Muscle of leg (tissue), 11 donors: Measurements from ENCODE around the gene TAS1R1. TPM values are rescaled to one million over a fixed set of nuclear protein-coding genes. Genes with fewer than 3 reads are reported as not detected.
"Not testable (repeated sequence)": the region's sequence is repeated elsewhere in the genome, so short reads cannot be mapped to it uniquely, and the experiment has no call there.

Experiments
- DNase-seq: peaks from one replicate; pipeline ENCODE4 v3.0.0; 2013
- H3K27ac ChIP-seq: one replicate; pipeline ENCODE4 v1.5.1; 2013; ENCODE audit warnings: mild to moderate bottlenecking, low read length, control low read depth
- H3K27me3 ChIP-seq: one replicate; pipeline ENCODE4 v1.6.1; 2013; ENCODE audit warnings: low read length; ENCODE audit not compliant: control insufficient read depth, insufficient read depth
- H3K36me3 ChIP-seq: one replicate; pipeline ENCODE4 v1.6.1; 2013; ENCODE audit warnings: low read length; ENCODE audit not compliant: control insufficient read depth, insufficient read depth
- H3K4me1 ChIP-seq: one replicate; pipeline ENCODE4 v1.6.1; 2013; ENCODE audit warnings: low read length; ENCODE audit not compliant: control insufficient read depth, insufficient read depth
- H3K4me3 ChIP-seq: one replicate; pipeline ENCODE4 v1.5.1; 2013; ENCODE audit warnings: low read length, control low read depth
- H3K9me3 ChIP-seq: replicated peaks from 2 replicates; pipeline ENCODE4 v1.6.1; 2013; ENCODE audit warnings: low read depth, low read length; ENCODE audit not compliant: control insufficient read depth
- WGBS: methylation state at CpG from one replicate; pipeline ENCODE4 v1.1.5; 2013; ENCODE audit warnings: missing lambda C conversion rate; ENCODE audit not compliant: insufficient coverage; 5-methylcytosine and 5-hydroxymethylcytosine counted together
- polyA plus RNA-seq, 8 donors: library from polyadenylated mRNA; unstranded; fragments of 120-200 nt; gene quantifications; one replicate each; pipeline versions ENCODE4 v1.2.1 to v1.2.3, GENCODE V29; 2013; ENCODE audit warnings: inconsistent platforms in 1 of 8, low replicate concordance in 1 of 8; ENCODE audit not compliant: insufficient read length in 8 of 8, insufficient read depth in 1 of 8
- total RNA-seq: library from RNA; stranded (reverse); fragments of 120-200 nt; gene quantifications from one replicate; pipeline ENCODE4 v1.2.4, GENCODE V29; 2013

The TAS1R1 gene
- total and polyA plus RNA-seq, 9 donors: 2.7 to 9.7 (median 5.8) TPM

- H3K36me3 ChIP-seq: peaks cover 75% of the 10 kb centered on the region
- H3K27ac ChIP-seq: no peak overlapping the region
- no peaks in the 10 kb centered on the region for H3K27me3 ChIP-seq
- H3K4me1 ChIP-seq: peaks cover 57% of the 10 kb centered on the region
- no peak overlapping the region for H3K4me3 ChIP-seq
- H3K9me3 ChIP-seq: no peaks in the 10 kb centered on the region
- peak; percentile 22 for DNase-seq
- WGBS: 40% methylated on average over 1 of the region's 7 CpGs
Observed at GRCh38 chr1:6596351-6596750, 41.2 kb downstream of the TAS1R1 start.

- H3K4me3 ChIP-seq: no peak overlapping the region
- H3K27me3 ChIP-seq: no peaks in the 10 kb centered on the region
- WGBS: 82% methylated on average over 5 of the region's 15 CpGs
- no peak overlapping the region for H3K27ac ChIP-seq
- H3K36me3 ChIP-seq: peaks cover 67% of the 10 kb centered on the region
- DNase-seq: peak; percentile 4
- H3K4me1 ChIP-seq: peaks cover 53% of the 10 kb centered on the region
- H3K9me3 ChIP-seq: no peaks in the 10 kb centered on the region
Observed at GRCh38 chr1:6596886-6597776, 42.0 kb downstream of the TAS1R1 start.

GRCh38 chr1:6597777-6598131 lies 42.6 kb downstream of the TAS1R1 start:
- peaks cover 47% of the 10 kb centered on the region for H3K4me1 ChIP-seq

GRCh38 chr1:6599141-6599975 lies 44.3 kb downstream of the TAS1R1 start:
- H3K27ac ChIP-seq: no peak overlapping the region
- peaks cover 56% of the 10 kb centered on the region for H3K4me1 ChIP-seq
- no peaks in the 10 kb centered on the region for H3K9me3 ChIP-seq
- no peak for DNase-seq
- H3K36me3 ChIP-seq: peaks cover 46% of the 10 kb centered on the region
- H3K27me3 ChIP-seq: no peaks in the 10 kb centered on the region
- WGBS: 91% methylated on average over 22 of the region's 31 CpGs
- H3K4me3 ChIP-seq: peak overlapping the region; percentile 86

More at GRCh38 chr1:6597777-6598131, 42.6 kb downstream of the TAS1R1 start:
- no peaks in the 10 kb centered on the region for H3K27me3 ChIP-seq
- WGBS: 55% methylated on average over 4 of the region's 6 CpGs
- H3K27ac ChIP-seq: no peak overlapping the region
- no peaks in the 10 kb centered on the region for H3K9me3 ChIP-seq
- H3K36me3 ChIP-seq: peaks cover 61% of the 10 kb centered on the region
- DNase-seq: no peak
- no peak overlapping the region for H3K4me3 ChIP-seq

GRCh38 chr1:6599991-6600390 lies 44.9 kb downstream of the TAS1R1 start:
- peak overlapping the region; percentile 93 for H3K27ac ChIP-seq
- H3K4me1 ChIP-seq: peaks cover 62% of the 10 kb centered on the region
- peak overlapping the region; percentile 86 for H3K4me3 ChIP-seq
- not testable (repeated sequence) for DNase-seq, H3K9me3 ChIP-seq, H3K27me3 ChIP-seq
- peaks cover 44% of the 10 kb centered on the region for H3K36me3 ChIP-seq
- 60% methylated on average over 2 of the region's 8 CpGs for WGBS

GRCh38 chr1:6600410-6601048 lies 45.4 kb downstream of the TAS1R1 start:
- no peaks in the 10 kb centered on the region for H3K27me3 ChIP-seq
- peak overlapping the region; percentile 93 for H3K27ac ChIP-seq
- H3K9me3 ChIP-seq: no peaks in the 10 kb centered on the region
- peaks cover 62% of the 10 kb centered on the region for H3K4me1 ChIP-seq
- H3K4me3 ChIP-seq: peak overlapping the region; percentile 86
- peak; percentile 57 for DNase-seq
- peaks cover 38% of the 10 kb centered on the region for H3K36me3 ChIP-seq
- WGBS: 25% methylated on average over 8 of the region's 10 CpGs

- peak; percentile 89 for DNase-seq
- under 1% methylated on average over 37 of the region's 40 CpGs for whole genome bisulfite sequencing
- Histone ChIP-seq H3K27ac (peak overlapping the region; percentile 93), H3K27me3 (no peaks in the 10 kb centered on the region), H3K36me3 (peaks cover 31% of the 10 kb centered on the region), H3K4me1 (peaks cover 66% of the 10 kb centered on the region), H3K9me3 (no peaks in the 10 kb centered on the region), H3K4me3 (peak overlapping the region; percentile 86)
Observed at GRCh38 chr1:6601049-6601922, 46.2 kb downstream of the TAS1R1 start.

- Histone ChIP-seq H3K4me3 (peak overlapping the region; percentile 86), H3K27me3 (no peaks in the 10 kb centered on the region), H3K4me1 (peaks cover 60% of the 10 kb centered on the region), H3K27ac (peak overlapping the region; percentile 93), H3K9me3 (no peaks in the 10 kb centered on the region), H3K36me3 (peaks cover 23% of the 10 kb centered on the region)
- WGBS: under 1% methylated on average over 103 of the region's 103 CpGs
- peak; percentile 81 for DNase-seq
Observed at GRCh38 chr1:6601923-6602668, 47.0 kb downstream of the TAS1R1 start.
